BE2C (cell line): Measurements from ENCODE around the gene NCMAP.

Source experiments
- DNase-seq: peaks from one replicate; pipeline ENCODE4 v3.0.0-alpha.2; 2020
- H3K27me3 ChIP-seq: fragments of 250-450 bp; sonication (Bioruptor Pico); 2 replicates; pipeline ENCODE4 v1.5.1; 2020; ENCODE audit warnings: mild to moderate bottlenecking
- H3K36me3 ChIP-seq: fragments of 250-450 bp; sonication (Bioruptor Pico); 2 replicates; pipeline ENCODE4 v1.5.1; 2020; ENCODE audit warnings: mild to moderate bottlenecking
- H3K4me1 ChIP-seq: fragments of 250-450 bp; sonication (Bioruptor Pico); 2 replicates; pipeline ENCODE4 v1.5.1; 2020
- H3K4me3 ChIP-seq: 2 replicates; pipeline ENCODE4 v1.5.1; 2011; ENCODE audit warnings: low read depth, low read length
- H3K9me3 ChIP-seq: fragments of 250-450 bp; sonication (Bioruptor Pico); 2 replicates; pipeline ENCODE4 v1.5.1; 2020
- CTCF ChIP-seq: IDR thresholded peaks from 2 replicates; pipeline ENCODE4 v1.5.1; 2012; ENCODE audit warnings: mild to moderate bottlenecking, low read depth, low read length

Gene NCMAP

GRCh38 chr1:24619376-24619775 lies 63.5 kb downstream of the NCMAP start:
- Histone ChIP-seq H3K36me3 (no peaks in the 10 kb centered on the region), H3K27me3 (no peaks in the 10 kb centered on the region), H3K4me3 (no peak overlapping the region), H3K4me1 (no peaks in the 10 kb centered on the region), H3K9me3 (no peaks in the 10 kb centered on the region)
- TF ChIP-seq CTCF = no peak
- no peak for DNase-seq

- DNase-seq = no peak
- H3K36me3 ChIP-seq = no peaks in the 10 kb centered on the region
- no peaks in the 10 kb centered on the region for H3K27me3 ChIP-seq
- no peak overlapping the region for H3K4me3 ChIP-seq
- no peaks in the 10 kb centered on the region for H3K4me1 ChIP-seq
- TF ChIP-seq CTCF = no peak
- no peaks in the 10 kb centered on the region for H3K9me3 ChIP-seq
Measured at GRCh38 chr1:24620678-24621077, 64.8 kb downstream of the NCMAP start.

GRCh38 chr1:24621121-24621520 lies 65.2 kb downstream of the NCMAP start:
- no peak for TF ChIP-seq CTCF
- Histone ChIP-seq H3K27me3 (no peaks in the 10 kb centered on the region), H3K36me3 (no peaks in the 10 kb centered on the region), H3K4me3 (no peak overlapping the region), H3K9me3 (no peaks in the 10 kb centered on the region), H3K4me1 (no peaks in the 10 kb centered on the region)
- no peak for DNase-seq

GRCh38 chr1:24622218-24622617 lies 66.3 kb downstream of the NCMAP start:
- TF ChIP-seq CTCF = no peak
- Histone ChIP-seq H3K27me3 (no peaks in the 10 kb centered on the region), H3K36me3 (no peaks in the 10 kb centered on the region)

GRCh38 chr1:24632832-24633175 lies 76.9 kb downstream of the NCMAP start:
- Histone ChIP-seq H3K9me3 (no peaks in the 10 kb centered on the region), H3K27me3 (no peaks in the 10 kb centered on the region), H3K36me3 (no peaks in the 10 kb centered on the region), H3K4me1 (no peaks in the 10 kb centered on the region), H3K4me3 (no peak overlapping the region)
- no peak for TF ChIP-seq CTCF
- DNase-seq = no peak

More at GRCh38 chr1:24622218-24622617, 66.3 kb downstream of the NCMAP start:
- DNase-seq = no peak
- no peaks in the 10 kb centered on the region for H3K4me1 ChIP-seq
- no peak overlapping the region for H3K4me3 ChIP-seq
- H3K9me3 ChIP-seq = no peaks in the 10 kb centered on the region

GRCh38 chr1:24635195-24635843 lies 79.4 kb downstream of the NCMAP start:
- H3K4me1 ChIP-seq = no peaks in the 10 kb centered on the region
- no peaks in the 10 kb centered on the region for H3K27me3 ChIP-seq
- no peak overlapping the region for H3K4me3 ChIP-seq
- DNase-seq = no peak
- H3K9me3 ChIP-seq = no peaks in the 10 kb centered on the region
- H3K36me3 ChIP-seq = no peaks in the 10 kb centered on the region
- TF ChIP-seq CTCF = peak; percentile 60
